Right kidney (tissue), 1 donor: ENCODE data around the gene ADCYAP1R1.

Experiments used
- DNase-seq: peaks from one replicate; pipeline ENCODE4 v3.0.0-alpha.2; 2016

ADCYAP1R1 gene

GRCh38 chr7:31106303-31107105 is 54.4 kb downstream of the ADCYAP1R1 start:
- DNase-seq = no peak

- no peak for DNase-seq
Measured at GRCh38 chr7:31107106-31108090, 55.3 kb downstream of the ADCYAP1R1 start.

DNA sequence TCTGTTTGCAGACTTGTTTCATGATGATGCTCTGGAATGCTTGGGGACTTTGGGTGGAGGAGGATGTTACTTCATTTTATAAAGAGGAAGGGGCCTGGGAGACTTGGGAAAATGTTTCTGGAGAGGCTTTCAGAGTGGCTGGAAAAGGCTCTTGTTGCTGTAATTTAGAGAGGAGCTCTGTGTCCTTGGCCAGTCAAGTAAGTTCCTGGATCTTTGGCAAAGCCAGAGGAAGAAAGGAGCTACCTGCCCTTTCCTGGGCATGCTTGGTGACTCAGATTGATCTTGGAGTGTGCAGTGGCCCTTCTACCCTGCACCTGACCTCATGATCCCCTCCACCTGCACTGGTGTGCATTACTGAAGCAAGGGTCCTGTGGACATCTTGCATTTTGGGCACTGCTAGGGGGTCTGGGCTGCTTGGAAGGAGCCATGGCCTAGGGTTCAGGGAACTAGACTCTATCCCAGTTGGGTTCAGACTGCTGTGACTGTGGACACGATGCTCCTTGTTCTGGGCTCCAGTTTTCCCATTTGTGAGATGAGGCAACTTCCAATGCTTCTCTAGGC is 56.1 kb downstream of the ADCYAP1R1 start:
- DNase-seq = no peak

DNA sequence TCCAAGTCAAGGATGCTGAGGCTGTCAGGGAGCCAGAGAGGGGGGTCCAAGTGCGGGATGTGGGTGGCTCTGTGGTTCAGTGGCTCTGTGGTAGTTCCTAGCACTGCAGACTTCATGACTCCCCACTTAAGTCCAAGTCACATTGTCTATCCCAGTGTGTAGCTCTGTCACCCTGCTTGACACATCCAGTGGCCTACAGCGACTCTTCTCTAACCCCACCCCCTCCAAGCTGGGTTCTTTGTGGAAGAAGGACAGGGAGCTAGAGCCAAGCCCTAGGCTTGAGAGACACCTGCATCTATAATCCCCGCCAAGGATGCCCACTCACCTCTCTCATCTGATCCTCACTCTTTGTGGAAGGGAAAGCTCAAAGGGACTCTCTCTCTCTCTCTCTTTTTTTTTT is 57.6 kb downstream of the ADCYAP1R1 start:
- no peak for DNase-seq

- DNase-seq = no peak
Measured at GRCh38 chr7:31110331-31111108, 58.4 kb downstream of the ADCYAP1R1 start.

- no peak for DNase-seq
Measured at GRCh38 chr7:31111109-31111451, 59.0 kb downstream of the ADCYAP1R1 start.

GRCh38 chr7:31113660-31114059 is 61.6 kb downstream of the ADCYAP1R1 start:
- no peak for DNase-seq

DNA sequence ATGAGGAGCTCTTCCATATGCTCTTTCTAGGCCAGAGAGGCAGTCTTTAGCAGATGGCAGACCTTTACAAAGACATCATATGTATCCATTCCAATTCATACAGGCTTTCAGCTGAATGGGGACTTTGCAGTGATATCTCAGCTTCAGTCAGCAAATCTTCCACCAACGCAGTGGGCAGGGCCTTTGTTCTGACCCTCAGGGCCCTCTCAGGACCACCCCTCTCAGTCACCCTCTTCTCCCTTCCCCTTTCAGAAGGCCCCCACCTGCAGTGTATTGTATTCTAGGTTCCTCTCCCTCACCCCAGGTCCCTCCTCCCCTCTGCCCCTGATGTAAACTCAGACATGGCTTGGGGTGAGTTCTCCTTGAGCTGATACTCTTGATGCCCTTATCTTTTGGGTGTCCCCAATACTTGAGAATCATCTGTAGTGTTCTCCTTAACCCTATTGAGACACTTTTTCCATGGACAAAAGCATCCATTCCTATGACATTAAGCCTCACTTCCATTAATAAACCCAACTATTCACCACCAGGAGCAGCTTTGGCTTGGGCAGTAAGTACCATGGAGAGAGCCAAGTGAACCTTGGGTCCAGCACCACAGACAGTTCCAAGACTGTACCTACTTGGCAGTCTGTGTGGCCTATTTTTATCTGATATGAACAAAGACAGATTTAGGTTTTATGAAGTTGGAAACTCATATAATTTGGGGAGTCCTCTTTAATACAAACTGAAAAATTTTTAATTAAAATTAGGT is 62.7 kb downstream of the ADCYAP1R1 start:
- DNase-seq = peak; percentile 17

GRCh38 chr7:31116615-31117014 is 64.5 kb downstream of the ADCYAP1R1 start:
- no peak for DNase-seq

DNA sequence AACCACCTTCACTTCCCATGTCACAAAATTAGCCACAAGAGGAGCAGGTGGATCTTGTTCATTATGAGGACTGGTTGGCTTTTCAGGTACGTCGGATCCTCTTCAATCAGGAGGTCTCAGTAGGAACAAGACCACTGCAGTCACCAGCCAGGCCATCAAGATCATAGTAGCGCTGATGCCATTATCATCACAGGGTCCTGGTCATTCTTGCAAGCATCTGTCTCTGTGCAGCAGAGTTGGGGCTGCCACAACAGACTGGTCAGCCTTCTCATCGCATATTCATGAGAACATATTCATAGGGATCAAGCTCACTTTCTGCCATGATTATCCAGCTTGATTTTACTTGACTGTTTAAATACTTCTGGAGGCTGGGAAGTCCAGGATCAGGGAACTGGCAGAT is 67.1 kb downstream of the ADCYAP1R1 start:
- DNase-seq = no peak

DNA sequence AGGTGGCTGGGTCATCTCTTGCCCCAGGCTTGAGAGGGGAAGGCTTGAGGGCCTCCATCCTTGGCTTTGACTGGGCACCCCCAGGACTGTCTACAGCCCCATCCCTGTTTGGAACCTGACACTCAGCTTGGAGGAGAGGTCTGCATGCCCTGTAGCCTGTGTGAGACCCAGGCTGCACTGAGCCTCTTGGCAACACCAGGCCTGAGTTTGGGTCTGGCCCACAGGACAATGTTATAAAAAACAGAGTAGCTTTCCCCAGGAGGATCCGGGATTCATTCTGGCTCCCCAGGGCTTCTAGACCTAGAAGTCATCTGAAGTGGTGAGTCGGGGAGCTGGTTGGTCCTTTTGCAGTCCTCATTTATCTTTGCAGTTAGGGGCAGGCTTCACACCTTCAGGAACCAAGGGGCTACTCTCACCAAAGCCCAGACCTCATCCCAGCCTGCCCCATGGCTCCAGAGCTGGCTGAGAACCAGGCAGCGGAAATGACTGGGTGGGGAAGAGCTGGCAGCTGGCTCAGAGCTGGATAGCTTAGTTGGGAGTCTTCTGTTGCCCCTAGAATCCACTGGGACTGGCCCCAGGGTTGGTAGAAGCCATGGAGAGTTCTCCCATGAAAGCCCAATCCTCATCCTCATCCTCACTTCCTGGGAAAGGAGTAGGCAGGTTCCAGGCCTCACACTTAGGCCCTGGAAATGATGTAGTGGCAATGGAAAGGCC is 68.8 kb downstream of the ADCYAP1R1 start:
- DNase-seq = no peak

DNA sequence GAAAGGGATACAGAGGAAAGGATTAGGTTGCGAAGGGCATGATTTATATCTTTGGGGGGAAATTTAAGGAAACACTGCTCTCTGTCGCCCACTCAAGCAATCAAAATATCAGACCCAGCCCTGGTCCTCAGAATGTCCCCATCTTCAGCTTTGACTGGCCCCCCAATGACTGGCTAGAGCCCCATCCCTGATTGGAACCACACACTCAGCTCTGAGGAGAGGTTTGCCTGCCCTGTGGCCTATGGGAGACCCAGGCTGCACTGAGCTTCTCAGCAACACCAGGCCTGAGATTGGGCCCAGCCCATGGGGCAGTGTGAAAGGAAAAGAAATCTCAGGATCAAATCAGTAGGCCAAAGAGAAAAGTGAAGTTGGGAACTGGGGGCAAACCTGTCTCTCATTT is 69.5 kb downstream of the ADCYAP1R1 start:
- DNase-seq = no peak

GRCh38 chr7:31122649-31123058 is 70.5 kb downstream of the ADCYAP1R1 start:
- DNase-seq = peak; percentile 41

DNA sequence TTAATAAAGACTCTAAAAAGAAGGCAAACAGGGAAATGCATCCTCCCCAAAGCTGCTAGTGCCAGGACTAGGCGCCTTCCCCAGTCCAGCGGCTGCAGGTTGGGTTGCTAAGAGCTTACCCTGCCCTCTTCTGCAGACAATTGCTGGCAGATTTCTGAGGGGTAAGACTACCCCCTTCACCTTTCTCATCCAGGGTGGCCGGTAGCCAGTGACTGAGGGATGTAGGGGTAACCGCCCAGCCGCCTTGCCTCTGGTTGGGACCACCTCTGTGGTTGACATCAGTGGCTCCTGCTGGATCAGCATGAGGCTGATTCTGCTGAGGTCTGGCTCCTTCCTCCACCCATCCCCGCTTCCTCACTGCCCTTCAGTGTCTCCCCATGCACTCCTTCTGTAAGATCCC is 71.2 kb downstream of the ADCYAP1R1 start:
- DNase-seq = no peak

DNA sequence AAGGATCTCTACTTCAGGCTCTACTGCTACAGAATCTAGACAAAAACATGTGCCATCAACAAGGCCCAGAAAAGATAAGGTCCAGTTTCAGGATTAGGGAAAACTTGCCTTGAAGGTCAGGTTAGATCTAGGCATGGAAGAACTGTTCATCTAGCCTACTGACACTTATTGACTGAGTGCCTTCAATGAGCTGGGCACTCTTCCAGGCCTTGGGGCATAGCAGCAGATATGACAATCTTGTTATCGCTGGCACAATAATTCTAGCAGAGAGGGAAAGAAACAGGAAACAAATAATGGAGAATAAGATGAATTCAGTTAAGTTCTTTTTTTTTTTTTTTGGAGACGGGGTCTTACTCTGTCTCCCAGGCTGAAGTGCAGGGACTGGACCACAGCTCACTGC is 71.6 kb downstream of the ADCYAP1R1 start:
- DNase-seq = no peak

DNA sequence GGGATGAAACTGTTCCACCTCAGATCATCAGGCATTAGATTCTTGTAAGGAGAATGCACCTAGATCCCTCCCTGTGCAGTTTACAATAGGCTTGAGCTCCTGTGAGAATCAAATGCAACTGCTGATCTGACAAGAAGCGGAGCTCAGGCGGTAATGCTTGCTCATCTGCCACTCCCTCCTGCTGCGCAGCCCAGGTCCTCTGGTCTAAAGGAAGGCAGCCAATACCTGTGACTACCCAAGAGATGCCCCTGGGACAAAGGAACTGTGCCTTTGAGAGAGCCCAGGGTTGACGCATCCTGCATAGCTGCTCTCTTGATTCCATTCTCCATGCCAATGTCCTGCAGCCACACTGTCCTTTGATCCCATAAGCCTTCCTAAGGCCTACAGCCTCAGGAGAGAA is 73.1 kb downstream of the ADCYAP1R1 start:
- DNase-seq = no peak

- DNase-seq = no peak
Measured at GRCh38 chr7:31126976-31127375, 74.9 kb downstream of the ADCYAP1R1 start.

GRCh38 chr7:31129067-31129466 is 77.0 kb downstream of the ADCYAP1R1 start:
- DNase-seq = no peak

- DNase-seq = no peak
Measured at GRCh38 chr7:31133497-31133896, 81.4 kb downstream of the ADCYAP1R1 start.

GRCh38 chr7:31134246-31135188 is 82.4 kb downstream of the ADCYAP1R1 start:
- DNase-seq = peak; percentile 53
